ENCODE data around the gene CALML5.

- TF ChIP-seq CTCF (conservative IDR thresholded peaks at IDR 0.05; ENCODE audit: low read depth, low read length) (no peak), EZH2phosphoT487 (IDR thresholded peaks at IDR 0.05; ENCODE audit: borderline replicate concordance, low read length) (no peak), EZH2 (IDR thresholded peaks at IDR 0.05; ENCODE audit: low read length, unreplicated experiment) (no peak)
Measured at GRCh38 chr10:5533098-5533731, 33.8 kb upstream of the CALML5 start.
